HG03521 (cell line): ENCODE measurements around the gene GADD45B.
"Not testable (repeated sequence)": the region's sequence is repeated elsewhere in the genome, so short reads cannot be mapped to it uniquely, and the experiment has no call there.

ENCODE experiments used
- ATAC-seq: cut with Tn5 transposase; IDR thresholded peaks from one replicate; pipeline ENCODE4 v1.9.1; 2021; ENCODE audit warnings: mild to moderate bottlenecking, moderate library complexity; ENCODE audit not compliant: unreplicated experiment

Gene GADD45B

GRCh38 chr19:2511991-2512390 is 36.1 kb downstream of the GADD45B start:
- no peak for ATAC-seq

- no peak for ATAC-seq
Measured at GRCh38 chr19:2512523-2513431, 36.9 kb downstream of the GADD45B start.

GRCh38 chr19:2514981-2515518 is 39.1 kb downstream of the GADD45B start:
- no peak for ATAC-seq

- no peak for ATAC-seq
Measured at GRCh38 chr19:2516727-2517126, 40.8 kb downstream of the GADD45B start.

- no peak for ATAC-seq
Measured at GRCh38 chr19:2517881-2518601, 42.1 kb downstream of the GADD45B start.

- not testable (repeated sequence) for ATAC-seq
Measured at GRCh38 chr19:2518856-2519255, 42.9 kb downstream of the GADD45B start.

GRCh38 chr19:2519482-2519881 is 43.6 kb downstream of the GADD45B start:
- no peak for ATAC-seq

GRCh38 chr19:2523630-2524311 is 47.8 kb downstream of the GADD45B start:
- ATAC-seq = no peak

- ATAC-seq = no peak
Measured at GRCh38 chr19:2524361-2524839, 48.5 kb downstream of the GADD45B start.

- no peak for ATAC-seq
Measured at GRCh38 chr19:2524840-2525723, 49.2 kb downstream of the GADD45B start.

- no peak for ATAC-seq
Measured at GRCh38 chr19:2527171-2527570, 51.2 kb downstream of the GADD45B start.

GRCh38 chr19:2527686-2528085 is 51.8 kb downstream of the GADD45B start:
- ATAC-seq = no peak
